HCT116 (cell line): ENCODE results near the gene SMARCAD1. TPM values are rescaled to one million over a fixed set of nuclear protein-coding genes. Genes with fewer than 3 reads are reported as not detected.

ENCODE experiments used
- ATAC-seq: fragments of 200-7000 bp; cut with Tn5 transposase; 2 replicates; pipeline ENCODE4 v1.9.1; 2020; ENCODE audit warnings: mild to moderate bottlenecking, moderate library complexity
- BruUV-seq: library from RNA; stranded (reverse); fragments of 400-500 nt; replicated peaks from 2 replicates; lab custom pipeline; 2021; lab: Mats Ljungman, UMichigan
- CTCF ChIA-PET: fragments of 300-600 bp; sonication (Branson Sonifier 250); formaldehyde crosslinking; loops from one replicate; lab custom pipeline; 2021; ENCODE audit warnings: antibody characterized with exemption; lab: Charles Lee
- POLR2A ChIA-PET: fragments of 300-600, 350-600 bp; sonication (Branson Sonifier 250); formaldehyde crosslinking; loops from one replicate; lab custom pipeline; 2021; ENCODE audit warnings: antibody characterized with exemption; lab: Charles Lee
- RAD21 ChIA-PET, 2 experiments: fragments of 300-600 bp; sonication (Branson Sonifier 250); formaldehyde crosslinking; loops; one replicate each; lab custom pipeline; 2023; ENCODE audit warnings: low total read pairs in 2 of 2; ENCODE audit not compliant: uncharacterized antibody in 2 of 2, unreplicated experiment in 2 of 2, low non-redundant PET in 1 of 2; lab: Charles Lee
- DNase-seq: peaks from one replicate; pipeline ENCODE4 v3.0.0-alpha.2; 2010; ENCODE audit warnings: low read depth, low spot score
- H2AFZ ChIP-seq: fragments of 200-600 bp; shearing (Covaris generic), sonication (generic); 2 replicates; pipeline ENCODE4 v1.6.1; 2017; ENCODE audit warnings: low read depth, mixed run types, mixed read lengths, antibody characterized with exemption, low read length; ENCODE audit not compliant: poor library complexity, severe bottlenecking
- H3K27ac ChIP-seq: 2 replicates; pipeline ENCODE4 v1.5.1; 2012; ENCODE audit warnings: low read depth, low read length
- H3K27me3 ChIP-seq: fragments of 200-600 bp; sonication (generic); 2 replicates; pipeline ENCODE4 v1.6.1; 2016; ENCODE audit warnings: mixed run types, low read length, mixed read lengths; ENCODE audit not compliant: insufficient read depth
- H3K36me3 ChIP-seq, 2 experiments: fragments of 200-500 bp in 1 of 2; fragments of 200-600 bp in 1 of 2; sonication (Bioruptor generic) in 1 of 2; sonication (generic) in 1 of 2; 2 replicates each; pipeline versions ENCODE4 v1.5.1 to v1.6.1; 2014 to 2016; ENCODE audit warnings: low read length in 2 of 2, inconsistent platforms in 1 of 2, mixed read lengths in 1 of 2, mixed run types in 1 of 2; ENCODE audit not compliant: insufficient read depth in 2 of 2, control insufficient read depth in 1 of 2
- H3K4me1 ChIP-seq, 2 experiments: fragments of 200-600 bp in 1 of 2; sonication (generic) in 1 of 2; 2 replicates each; pipeline versions ENCODE4 v1.5.1 to v1.6.1; 2012 to 2017; ENCODE audit warnings: low read length in 2 of 2, inconsistent platforms in 1 of 2, mild to moderate bottlenecking in 1 of 2, mixed read lengths in 1 of 2, mixed run types in 1 of 2, moderate library complexity in 1 of 2; ENCODE audit not compliant: insufficient read depth in 2 of 2, control insufficient read depth in 1 of 2
- H3K4me2 ChIP-seq: fragments of 200-600 bp; sonication (generic); 2 replicates; pipeline ENCODE4 v1.6.1; 2017; ENCODE audit warnings: mixed run types, low read length, mixed read lengths
- H3K4me3 ChIP-seq, 2 experiments: fragments of 200-600 bp in 1 of 2; sonication (generic) in 1 of 2; replicated peaks in 1 of 2; 2 replicates each; pipeline ENCODE4 v1.5.1; 2011 to 2016; ENCODE audit warnings: low read length in 2 of 2, control low read depth in 1 of 2, low read depth in 1 of 2, mild to moderate bottlenecking in 1 of 2, mixed read lengths in 1 of 2, mixed run types in 1 of 2
- H3K79me2 ChIP-seq: fragments of 200-600 bp; sonication (generic); 2 replicates; pipeline ENCODE4 v1.6.1; 2017; ENCODE audit warnings: mild to moderate bottlenecking, mixed run types, low read length, moderate library complexity, mixed read lengths; ENCODE audit not compliant: insufficient read depth
- H3K9ac ChIP-seq: fragments of 200-600 bp; sonication (generic); 2 replicates; pipeline ENCODE4 v1.6.1; 2016; ENCODE audit warnings: low read length, mixed read lengths
- H3K9me2 ChIP-seq: fragments of 200-600 bp; sonication (generic), shearing (Covaris generic); 2 replicates; pipeline ENCODE4 v1.6.1; 2017; ENCODE audit warnings: mixed run types, mild to moderate bottlenecking, moderate library complexity; ENCODE audit not compliant: insufficient read depth
- H3K9me3 ChIP-seq, 2 experiments: fragments of 200-500 bp in 1 of 2; fragments of 200-600 bp in 1 of 2; sonication (Bioruptor generic) in 1 of 2; sonication (generic) in 1 of 2; 2 replicates each; pipeline ENCODE4 v1.6.1; 2014 to 2017; ENCODE audit warnings: low read length in 2 of 2, mixed read lengths in 2 of 2, inconsistent platforms in 1 of 2, low read depth in 1 of 2, mild to moderate bottlenecking in 1 of 2, mixed run types in 1 of 2, moderate library complexity in 1 of 2; ENCODE audit not compliant: control insufficient read depth in 1 of 2, insufficient read depth in 1 of 2
- H4K20me1 ChIP-seq: fragments of 200-600 bp; sonication (generic), shearing (Covaris generic); 2 replicates; pipeline ENCODE4 v1.6.1; 2017; ENCODE audit warnings: mixed run types, mild to moderate bottlenecking, moderate library complexity; ENCODE audit not compliant: insufficient read depth
- EGR1 ChIP-seq: IDR thresholded peaks from 2 replicates; pipeline ENCODE4 v1.6.1; 2012; ENCODE audit warnings: low read depth
- ELF1 ChIP-seq: IDR thresholded peaks from 2 replicates; pipeline ENCODE4 v1.6.1; 2012; ENCODE audit warnings: low read depth, borderline replicate concordance
- EZH2 ChIP-seq: fragments of 200-600 bp; sonication (generic); IDR thresholded peaks from 2 replicates; pipeline ENCODE4 v1.6.1; 2017; ENCODE audit warnings: antibody characterized with exemption, mixed run types
- EZH2phosphoT487 ChIP-seq: fragments of 200-600 bp; IDR thresholded peaks from 2 replicates; pipeline ENCODE4 v1.6.1; 2018; ENCODE audit warnings: antibody characterized with exemption, borderline replicate concordance
- FOSL1 ChIP-seq: IDR thresholded peaks from 2 replicates; pipeline ENCODE4 v1.6.1; 2012; ENCODE audit warnings: low read depth
- JUND ChIP-seq: IDR thresholded peaks from 2 replicates; pipeline ENCODE4 v1.6.1; 2012
- POLR2A ChIP-seq: IDR thresholded peaks from 2 replicates; pipeline ENCODE4 v1.7.0; 2011; ENCODE audit warnings: borderline replicate concordance; ENCODE audit not compliant: insufficient read depth, insufficient read length; ENCODE audit errors: extremely low read depth
- POLR2AphosphoS5 ChIP-seq: IDR thresholded peaks from 2 replicates; pipeline ENCODE4 v1.6.1; 2011; ENCODE audit warnings: mild to moderate bottlenecking, low read depth, low read length, moderate library complexity
- SIN3A ChIP-seq: IDR thresholded peaks from 2 replicates; pipeline ENCODE4 v1.6.1; 2012; ENCODE audit warnings: low read depth
- SP1 ChIP-seq: IDR thresholded peaks from 2 replicates; pipeline ENCODE4 v1.6.1; 2012; ENCODE audit warnings: low read depth
- ZBTB33 ChIP-seq: IDR thresholded peaks from 2 replicates; pipeline ENCODE4 v1.6.1; 2011; ENCODE audit warnings: mild to moderate bottlenecking, low read length, moderate library complexity; ENCODE audit not compliant: insufficient replicate concordance; ENCODE audit errors: extremely low read depth
- intact Hi-C: fragments of 100-400 bp; cut with micrococcal nuclease; formaldehyde crosslinking; loops from 2 replicates; pipeline ENCODE4 v1.10.0; 2022
- total RNA-seq: library from RNA; stranded (reverse); gene quantifications from one replicate; pipeline ENCODE4 v1.2.1, GENCODE V29; 2021; ENCODE audit not compliant: unreplicated experiment
- TF ChIP-seq, protein P1 (sequence below): IDR thresholded peaks from 2 replicates; pipeline ENCODE4 v1.6.1; 2012
- TF ChIP-seq, protein P2 (sequence below): IDR thresholded peaks from 2 replicates; pipeline ENCODE4 v1.6.1; 2012
- TF ChIP-seq, protein P3 (sequence below): IDR thresholded peaks from 2 replicates; pipeline ENCODE4 v1.6.1; 2012; ENCODE audit warnings: low read depth

SMARCAD1 gene
- total RNA-seq, 1 experiment from 2014 or later = 33.6 TPM

GRCh38 chr4:94334476-94334875 is 126.8 kb downstream of the SMARCAD1 start:
- Histone ChIP-seq H3K79me2 (no peaks in the 10 kb centered on the region), H3K4me1 (no peaks in the 10 kb centered on the region), H3K9ac (no peak overlapping the region), H3K4me2 (no peak overlapping the region), H3K27ac (no peak overlapping the region), H3K4me3 (no peak overlapping the region), H3K9me3 (no peaks in the 10 kb centered on the region), H4K20me1 (no peaks in the 10 kb centered on the region), H2AFZ (no peak overlapping the region), H3K9me2 (no peaks in the 10 kb centered on the region), H3K27me3 (no peaks in the 10 kb centered on the region), H3K36me3 (no peaks in the 10 kb centered on the region)
- ChIA-PET RAD21 (no interaction called here), CTCF (no interaction called here), POLR2A (no interaction called here)
- no peak for DNase-seq
- no TSS peak for BruUV-seq
- no peak for ATAC-seq
- intact Hi-C loops = no loop called here
- TF ChIP-seq, protein P1, sequence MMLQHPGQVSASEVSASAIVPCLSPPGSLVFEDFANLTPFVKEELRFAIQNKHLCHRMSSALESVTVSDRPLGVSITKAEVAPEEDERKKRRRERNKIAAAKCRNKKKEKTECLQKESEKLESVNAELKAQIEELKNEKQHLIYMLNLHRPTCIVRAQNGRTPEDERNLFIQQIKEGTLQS = no peak
- TF ChIP-seq POLR2AphosphoS5 = no peak
- TF ChIP-seq ZBTB33 = no peak
- TF ChIP-seq, protein P2, sequence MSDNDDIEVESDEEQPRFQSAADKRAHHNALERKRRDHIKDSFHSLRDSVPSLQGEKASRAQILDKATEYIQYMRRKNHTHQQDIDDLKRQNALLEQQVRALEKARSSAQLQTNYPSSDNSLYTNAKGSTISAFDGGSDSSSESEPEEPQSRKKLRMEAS = no peak
- no peak for TF ChIP-seq POLR2A
- no peak for TF ChIP-seq EZH2
- TF ChIP-seq EGR1 = no peak
- TF ChIP-seq EZH2phosphoT487 = no peak
- TF ChIP-seq, protein P3, sequence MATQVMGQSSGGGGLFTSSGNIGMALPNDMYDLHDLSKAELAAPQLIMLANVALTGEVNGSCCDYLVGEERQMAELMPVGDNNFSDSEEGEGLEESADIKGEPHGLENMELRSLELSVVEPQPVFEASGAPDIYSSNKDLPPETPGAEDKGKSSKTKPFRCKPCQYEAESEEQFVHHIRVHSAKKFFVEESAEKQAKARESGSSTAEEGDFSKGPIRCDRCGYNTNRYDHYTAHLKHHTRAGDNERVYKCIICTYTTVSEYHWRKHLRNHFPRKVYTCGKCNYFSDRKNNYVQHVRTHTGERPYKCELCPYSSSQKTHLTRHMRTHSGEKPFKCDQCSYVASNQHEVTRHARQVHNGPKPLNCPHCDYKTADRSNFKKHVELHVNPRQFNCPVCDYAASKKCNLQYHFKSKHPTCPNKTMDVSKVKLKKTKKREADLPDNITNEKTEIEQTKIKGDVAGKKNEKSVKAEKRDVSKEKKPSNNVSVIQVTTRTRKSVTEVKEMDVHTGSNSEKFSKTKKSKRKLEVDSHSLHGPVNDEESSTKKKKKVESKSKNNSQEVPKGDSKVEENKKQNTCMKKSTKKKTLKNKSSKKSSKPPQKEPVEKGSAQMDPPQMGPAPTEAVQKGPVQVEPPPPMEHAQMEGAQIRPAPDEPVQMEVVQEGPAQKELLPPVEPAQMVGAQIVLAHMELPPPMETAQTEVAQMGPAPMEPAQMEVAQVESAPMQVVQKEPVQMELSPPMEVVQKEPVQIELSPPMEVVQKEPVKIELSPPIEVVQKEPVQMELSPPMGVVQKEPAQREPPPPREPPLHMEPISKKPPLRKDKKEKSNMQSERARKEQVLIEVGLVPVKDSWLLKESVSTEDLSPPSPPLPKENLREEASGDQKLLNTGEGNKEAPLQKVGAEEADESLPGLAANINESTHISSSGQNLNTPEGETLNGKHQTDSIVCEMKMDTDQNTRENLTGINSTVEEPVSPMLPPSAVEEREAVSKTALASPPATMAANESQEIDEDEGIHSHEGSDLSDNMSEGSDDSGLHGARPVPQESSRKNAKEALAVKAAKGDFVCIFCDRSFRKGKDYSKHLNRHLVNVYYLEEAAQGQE = no peak
- no peak for TF ChIP-seq SP1
- TF ChIP-seq JUND = no peak
- TF ChIP-seq ELF1 = no peak
- TF ChIP-seq SIN3A = no peak
- TF ChIP-seq FOSL1 = no peak
